Measurements from ENCODE around the gene RBPJ.
A peak's percentile ranks its signal among the peaks of the same experiment; 100 is the strongest.
"Not testable (repeated sequence)": the region's sequence is repeated elsewhere in the genome, so short reads cannot be mapped to it uniquely, and the experiment has no call there.

Gene RBPJ

DNA sequence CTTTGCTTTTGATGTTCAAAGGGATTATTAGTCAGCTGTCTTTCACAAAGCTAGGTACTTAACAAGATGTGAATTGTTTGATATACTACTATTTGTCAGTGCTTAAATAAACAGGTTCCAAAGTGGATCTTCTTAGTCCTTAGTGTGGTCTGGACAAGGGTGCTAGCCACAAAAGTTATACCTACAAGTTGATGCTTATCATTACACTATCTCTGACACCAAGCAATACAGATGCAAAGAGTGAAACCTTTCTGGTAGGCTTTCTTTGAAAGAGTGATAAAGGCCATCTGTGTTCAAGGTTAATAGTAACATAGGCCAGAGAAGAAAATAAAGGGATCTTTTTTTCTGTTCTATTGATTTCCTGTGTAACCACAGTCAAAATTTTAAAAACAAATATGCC is 12.2 kb upstream of the RBPJ start:
- no peak for DNase-seq (ENCODE audit: low spot score)
- H3K27ac ChIP-seq (ENCODE audit: poor library complexity, severe bottlenecking): no peak overlapping the region
- no peak for ATAC-seq (ENCODE audit: low read depth)

DNA sequence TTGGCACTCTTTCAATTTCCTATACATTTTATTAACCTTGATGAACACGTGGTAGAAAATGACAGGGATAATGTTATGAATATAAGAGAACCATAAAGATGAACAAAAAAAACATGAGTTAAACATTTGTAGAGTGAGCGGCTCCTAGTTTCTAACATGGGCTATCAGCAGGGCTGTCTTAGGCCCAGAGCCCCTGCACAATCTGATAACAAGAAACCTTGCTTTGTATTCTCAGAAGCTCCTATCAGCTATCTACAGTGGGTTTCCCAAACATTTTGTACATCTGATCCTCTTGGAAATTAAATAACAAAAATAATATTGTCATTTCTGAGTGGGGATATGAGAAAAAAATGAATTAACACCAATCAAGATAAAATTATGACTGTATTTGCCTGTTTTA is 10.6 kb upstream of the RBPJ start:
- H3K4me3 ChIP-seq (ENCODE audit: severe bottlenecking): no peak overlapping the region
- no peak for DNase-seq (ENCODE audit: low spot score)
- ATAC-seq (ENCODE audit: low read depth): no peak
- H3K9me3 ChIP-seq (ENCODE audit: severe bottlenecking): no peaks in the 10 kb centered on the region
- no peaks in the 10 kb centered on the region for H3K27me3 ChIP-seq (ENCODE audit: insufficient read depth, poor library complexity, severe bottlenecking)
- no peak overlapping the region for H3K27ac ChIP-seq (ENCODE audit: poor library complexity, severe bottlenecking)
- H3K4me1 ChIP-seq (ENCODE audit: insufficient read depth, poor library complexity, severe bottlenecking): no peaks in the 10 kb centered on the region
- TF ChIP-seq, protein P1, sequence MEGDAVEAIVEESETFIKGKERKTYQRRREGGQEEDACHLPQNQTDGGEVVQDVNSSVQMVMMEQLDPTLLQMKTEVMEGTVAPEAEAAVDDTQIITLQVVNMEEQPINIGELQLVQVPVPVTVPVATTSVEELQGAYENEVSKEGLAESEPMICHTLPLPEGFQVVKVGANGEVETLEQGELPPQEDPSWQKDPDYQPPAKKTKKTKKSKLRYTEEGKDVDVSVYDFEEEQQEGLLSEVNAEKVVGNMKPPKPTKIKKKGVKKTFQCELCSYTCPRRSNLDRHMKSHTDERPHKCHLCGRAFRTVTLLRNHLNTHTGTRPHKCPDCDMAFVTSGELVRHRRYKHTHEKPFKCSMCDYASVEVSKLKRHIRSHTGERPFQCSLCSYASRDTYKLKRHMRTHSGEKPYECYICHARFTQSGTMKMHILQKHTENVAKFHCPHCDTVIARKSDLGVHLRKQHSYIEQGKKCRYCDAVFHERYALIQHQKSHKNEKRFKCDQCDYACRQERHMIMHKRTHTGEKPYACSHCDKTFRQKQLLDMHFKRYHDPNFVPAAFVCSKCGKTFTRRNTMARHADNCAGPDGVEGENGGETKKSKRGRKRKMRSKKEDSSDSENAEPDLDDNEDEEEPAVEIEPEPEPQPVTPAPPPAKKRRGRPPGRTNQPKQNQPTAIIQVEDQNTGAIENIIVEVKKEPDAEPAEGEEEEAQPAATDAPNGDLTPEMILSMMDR (IDR thresholded peaks at IDR 0.05; ENCODE audit: poor library complexity, severe bottlenecking): no peak
- no peaks in the 10 kb centered on the region for H3K36me3 ChIP-seq (ENCODE audit: low read depth)

More for the DNA sequence above, 12.2 kb upstream of the RBPJ start:
- H3K4me1 ChIP-seq (ENCODE audit: insufficient read depth, poor library complexity, severe bottlenecking): no peaks in the 10 kb centered on the region
- H3K27me3 ChIP-seq (ENCODE audit: insufficient read depth, poor library complexity, severe bottlenecking): no peaks in the 10 kb centered on the region
- no peaks in the 10 kb centered on the region for H3K36me3 ChIP-seq (ENCODE audit: low read depth)
- no peak overlapping the region for H3K4me3 ChIP-seq (ENCODE audit: severe bottlenecking)
- TF ChIP-seq, protein P1 (IDR thresholded peaks at IDR 0.05; ENCODE audit: poor library complexity, severe bottlenecking): no peak
- no peaks in the 10 kb centered on the region for H3K9me3 ChIP-seq (ENCODE audit: severe bottlenecking)

DNA sequence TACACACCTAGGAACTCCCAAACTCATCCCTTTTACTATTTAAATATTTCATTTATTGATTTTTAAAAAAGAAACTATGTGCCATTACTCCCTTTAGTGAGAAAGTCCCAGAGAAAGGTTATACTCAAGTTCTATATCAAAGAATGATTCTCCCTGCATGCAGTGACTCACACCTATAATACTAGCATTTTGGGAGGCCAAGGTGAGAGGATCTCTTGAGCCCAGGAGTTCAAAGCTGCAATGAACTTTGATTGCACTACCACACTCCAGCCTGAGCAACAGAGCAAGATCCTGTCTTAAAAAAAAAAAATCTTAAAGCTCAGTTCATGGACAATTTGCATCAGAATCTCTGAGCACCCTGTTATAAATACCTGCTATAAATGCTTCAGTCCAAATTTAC is 9.2 kb upstream of the RBPJ start:
- no peak overlapping the region for H3K27ac ChIP-seq (ENCODE audit: poor library complexity, severe bottlenecking)
- H3K9me3 ChIP-seq (ENCODE audit: severe bottlenecking): no peaks in the 10 kb centered on the region
- H3K4me3 ChIP-seq (ENCODE audit: severe bottlenecking): no peak overlapping the region
- H3K27me3 ChIP-seq (ENCODE audit: insufficient read depth, poor library complexity, severe bottlenecking): no peaks in the 10 kb centered on the region
- no peaks in the 10 kb centered on the region for H3K36me3 ChIP-seq (ENCODE audit: low read depth)
- TF ChIP-seq, protein P1 (IDR thresholded peaks at IDR 0.05; ENCODE audit: poor library complexity, severe bottlenecking): no peak
- ATAC-seq (ENCODE audit: low read depth): no peak
- H3K4me1 ChIP-seq (ENCODE audit: insufficient read depth, poor library complexity, severe bottlenecking): no peaks in the 10 kb centered on the region
- no peak for DNase-seq (ENCODE audit: low spot score)

DNA sequence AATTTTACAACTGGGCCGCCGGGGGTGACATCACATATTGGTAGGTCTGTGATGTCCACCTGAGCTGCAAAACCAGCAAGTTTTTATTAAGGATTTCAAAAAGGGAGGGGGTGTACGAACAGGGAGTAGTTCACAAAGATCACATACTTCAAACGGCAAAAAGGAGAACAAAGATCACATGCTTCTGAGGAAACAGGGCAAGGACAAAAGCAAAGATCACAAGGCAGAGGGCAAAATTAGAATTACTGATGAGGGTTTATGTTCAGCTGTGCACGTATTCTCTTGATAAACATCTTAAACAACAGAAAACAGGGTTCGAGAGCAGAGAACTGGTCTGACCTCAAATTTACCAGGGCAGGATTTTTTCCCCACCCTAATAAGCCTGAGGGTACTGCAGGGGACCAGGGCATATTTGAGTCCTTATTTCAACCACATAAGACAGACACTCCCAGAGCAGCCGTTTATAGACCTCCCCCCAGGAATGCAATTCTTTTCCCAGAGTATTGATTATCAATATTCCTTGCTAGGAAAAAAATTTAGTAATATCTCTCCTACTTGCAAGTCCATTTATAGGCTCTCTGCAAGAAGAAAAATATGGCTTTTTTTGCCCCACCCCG is 5.4 kb upstream of the RBPJ start:
- not testable (repeated sequence) for H3K9me3 ChIP-seq (ENCODE audit: severe bottlenecking); H3K27me3 ChIP-seq (ENCODE audit: insufficient read depth, poor library complexity, severe bottlenecking); H3K4me1 ChIP-seq (ENCODE audit: insufficient read depth, poor library complexity, severe bottlenecking); DNase-seq (ENCODE audit: low spot score); H3K36me3 ChIP-seq (ENCODE audit: low read depth); H3K27ac ChIP-seq (ENCODE audit: poor library complexity, severe bottlenecking); ATAC-seq (ENCODE audit: low read depth); H3K4me3 ChIP-seq (ENCODE audit: severe bottlenecking)

DNA sequence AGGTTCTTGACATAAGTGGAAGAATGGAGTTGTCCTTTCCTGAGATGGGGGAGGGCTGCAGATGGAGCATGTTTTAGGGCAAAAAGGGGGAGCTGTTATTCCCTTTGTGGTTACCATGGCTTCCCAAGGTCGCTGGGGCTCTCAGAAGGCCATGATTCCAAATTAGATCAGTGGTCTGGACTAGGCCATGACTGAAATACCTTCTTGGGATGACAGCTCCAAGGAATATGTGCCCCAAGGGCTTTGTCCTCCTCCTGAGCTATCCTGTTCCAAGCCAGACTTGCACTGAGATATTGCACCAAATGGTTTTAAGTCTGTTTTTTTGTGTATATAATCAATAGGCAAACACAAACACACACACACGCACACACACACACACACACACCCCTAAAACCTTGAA is 3.0 kb upstream of the RBPJ start:
- Histone ChIP-seq H3K36me3 (ENCODE audit: low read depth) (no peaks in the 10 kb centered on the region), H3K4me1 (ENCODE audit: insufficient read depth, poor library complexity, severe bottlenecking) (peaks cover 7% of the 10 kb centered on the region), H3K27ac (ENCODE audit: poor library complexity, severe bottlenecking) (peak overlapping the region; percentile 86), H3K27me3 (ENCODE audit: insufficient read depth, poor library complexity, severe bottlenecking) (no peaks in the 10 kb centered on the region), H3K4me3 (ENCODE audit: severe bottlenecking) (no peak overlapping the region), H3K9me3 (ENCODE audit: severe bottlenecking) (no peaks in the 10 kb centered on the region)
- ATAC-seq (ENCODE audit: low read depth): no peak
- no peak for DNase-seq (ENCODE audit: low spot score)
- TF ChIP-seq, protein P1 (IDR thresholded peaks at IDR 0.05; ENCODE audit: poor library complexity, severe bottlenecking): no peak
